Hematopoietic multipotent progenitor cell treated with erythropoietin and hydrocortisone succinate and interleukin-3 and kit ligand, for 15 days (in vitro differentiated cells): ENCODE measurements around the gene ZNF385D.

ENCODE experiments used
- DNase-seq: peaks from one replicate; pipeline ENCODE4 v3.0.0-alpha.2; 2015; ENCODE audit warnings: low spot score

Gene ZNF385D

GRCh38 chr3:21673393-21673792, 77.6 kb downstream of the ZNF385D start:
- no peak for DNase-seq

GRCh38 chr3:21672303-21672702, 78.7 kb downstream of the ZNF385D start:
- DNase-seq = no peak

GRCh38 chr3:21670386-21670785, 80.6 kb downstream of the ZNF385D start:
- no peak for DNase-seq

GRCh38 chr3:21668012-21668411, 83.0 kb downstream of the ZNF385D start:
- DNase-seq = no peak

GRCh38 chr3:21665444-21666100, 85.4 kb downstream of the ZNF385D start:
- DNase-seq = no peak

GRCh38 chr3:21664996-21665395, 86.0 kb downstream of the ZNF385D start:
- DNase-seq = no peak

GRCh38 chr3:21662403-21662802, 88.6 kb downstream of the ZNF385D start:
- no peak for DNase-seq

- DNase-seq = no peak
These were observed 96.3 kb downstream of the ZNF385D start for GRCh38 chr3:21654662-21655061.

- no peak for DNase-seq
These were observed 96.8 kb downstream of the ZNF385D start for GRCh38 chr3:21654241-21654640.

- DNase-seq = no peak
These were observed 101.5 kb downstream of the ZNF385D start for GRCh38 chr3:21649519-21649918.

- DNase-seq = no peak
These were observed 103.0 kb downstream of the ZNF385D start for GRCh38 chr3:21647961-21648360.

GRCh38 chr3:21645121-21645897, 105.7 kb downstream of the ZNF385D start:
- DNase-seq = no peak

GRCh38 chr3:21644268-21644667, 106.7 kb downstream of the ZNF385D start:
- no peak for DNase-seq

- DNase-seq = no peak
These were observed 107.3 kb downstream of the ZNF385D start for GRCh38 chr3:21643752-21644151.

GRCh38 chr3:21642433-21642832, 108.6 kb downstream of the ZNF385D start:
- DNase-seq = no peak

- DNase-seq = no peak
These were observed 109.1 kb downstream of the ZNF385D start for GRCh38 chr3:21641959-21642358.

- no peak for DNase-seq
These were observed 112.5 kb downstream of the ZNF385D start for GRCh38 chr3:21638488-21638887.

GRCh38 chr3:21634112-21634511, 116.9 kb downstream of the ZNF385D start:
- no peak for DNase-seq

- DNase-seq = no peak
These were observed 126.5 kb downstream of the ZNF385D start for GRCh38 chr3:21624524-21624923.

GRCh38 chr3:21621181-21621651, 129.8 kb downstream of the ZNF385D start:
- DNase-seq = no peak

GRCh38 chr3:21620511-21621155, 130.4 kb downstream of the ZNF385D start:
- DNase-seq = no peak

GRCh38 chr3:21618695-21619094, 132.3 kb downstream of the ZNF385D start:
- no peak for DNase-seq
